ENCODE data around the gene TMEM25.
A peak's percentile ranks its signal among the peaks of the same experiment; 100 is the strongest.
"Not testable (repeated sequence)": the region's sequence is repeated elsewhere in the genome, so short reads cannot be mapped to it uniquely, and the experiment has no call there.

Gene TMEM25

GRCh38 chr11:118530180-118530682 lies 761 bp upstream of the TMEM25 start:
- peak overlapping the region; percentile 75 for H3K4me3 ChIP-seq (ENCODE audit: low read depth, low read length)
- no peak for DNase-seq (ENCODE audit: low read depth)

DNA sequence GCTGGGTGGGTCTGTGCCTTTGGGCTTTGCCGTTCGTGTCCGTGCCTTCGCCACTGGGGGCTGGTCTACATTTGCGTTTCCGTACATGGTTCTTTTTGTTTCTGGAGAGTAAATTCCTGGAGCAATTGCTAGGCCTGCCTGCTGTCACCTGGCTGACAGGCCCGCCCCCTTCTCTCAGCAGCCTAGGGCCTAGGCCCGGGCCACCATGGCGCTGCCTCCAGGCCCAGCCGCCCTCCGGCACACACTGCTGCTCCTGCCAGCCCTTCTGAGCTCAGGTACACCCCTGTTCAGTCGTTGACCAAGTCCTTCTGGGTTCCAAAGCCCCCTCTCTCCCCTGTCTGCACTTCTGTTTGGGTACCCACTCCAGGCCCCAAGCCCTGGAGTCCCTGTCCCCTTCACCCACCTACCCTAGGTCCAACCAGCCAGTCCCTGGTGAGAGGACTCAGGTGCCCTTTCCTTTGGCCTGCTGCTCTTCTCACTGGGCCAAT lies 649 bp downstream of the TMEM25 start:
- peak overlapping the region; percentile 75 for H3K4me3 ChIP-seq (ENCODE audit: low read depth, low read length)
- DNase-seq (ENCODE audit: low read depth) = no peak

DNA sequence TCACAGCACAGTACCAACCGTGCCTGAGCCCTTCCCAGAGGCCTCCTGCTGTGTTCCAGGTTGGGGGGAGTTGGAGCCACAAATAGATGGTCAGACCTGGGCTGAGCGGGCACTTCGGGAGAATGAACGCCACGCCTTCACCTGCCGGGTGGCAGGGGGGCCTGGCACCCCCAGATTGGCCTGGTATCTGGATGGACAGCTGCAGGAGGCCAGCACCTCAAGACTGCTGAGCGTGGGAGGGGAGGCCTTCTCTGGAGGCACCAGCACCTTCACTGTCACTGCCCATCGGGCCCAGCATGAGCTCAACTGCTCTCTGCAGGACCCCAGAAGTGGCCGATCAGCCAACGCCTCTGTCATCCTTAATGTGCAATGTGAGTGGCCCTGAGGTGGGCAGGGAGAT lies 1.1 kb downstream of the TMEM25 start:
- peak overlapping the region; percentile 75 for H3K4me3 ChIP-seq (ENCODE audit: low read depth, low read length)
- no peak for DNase-seq (ENCODE audit: low read depth)

GRCh38 chr11:118532852-118533768 lies 2.1 kb downstream of the TMEM25 start:
- H3K4me3 ChIP-seq (ENCODE audit: low read depth, low read length) = no peak overlapping the region
- no peak for DNase-seq (ENCODE audit: low read depth)

DNA sequence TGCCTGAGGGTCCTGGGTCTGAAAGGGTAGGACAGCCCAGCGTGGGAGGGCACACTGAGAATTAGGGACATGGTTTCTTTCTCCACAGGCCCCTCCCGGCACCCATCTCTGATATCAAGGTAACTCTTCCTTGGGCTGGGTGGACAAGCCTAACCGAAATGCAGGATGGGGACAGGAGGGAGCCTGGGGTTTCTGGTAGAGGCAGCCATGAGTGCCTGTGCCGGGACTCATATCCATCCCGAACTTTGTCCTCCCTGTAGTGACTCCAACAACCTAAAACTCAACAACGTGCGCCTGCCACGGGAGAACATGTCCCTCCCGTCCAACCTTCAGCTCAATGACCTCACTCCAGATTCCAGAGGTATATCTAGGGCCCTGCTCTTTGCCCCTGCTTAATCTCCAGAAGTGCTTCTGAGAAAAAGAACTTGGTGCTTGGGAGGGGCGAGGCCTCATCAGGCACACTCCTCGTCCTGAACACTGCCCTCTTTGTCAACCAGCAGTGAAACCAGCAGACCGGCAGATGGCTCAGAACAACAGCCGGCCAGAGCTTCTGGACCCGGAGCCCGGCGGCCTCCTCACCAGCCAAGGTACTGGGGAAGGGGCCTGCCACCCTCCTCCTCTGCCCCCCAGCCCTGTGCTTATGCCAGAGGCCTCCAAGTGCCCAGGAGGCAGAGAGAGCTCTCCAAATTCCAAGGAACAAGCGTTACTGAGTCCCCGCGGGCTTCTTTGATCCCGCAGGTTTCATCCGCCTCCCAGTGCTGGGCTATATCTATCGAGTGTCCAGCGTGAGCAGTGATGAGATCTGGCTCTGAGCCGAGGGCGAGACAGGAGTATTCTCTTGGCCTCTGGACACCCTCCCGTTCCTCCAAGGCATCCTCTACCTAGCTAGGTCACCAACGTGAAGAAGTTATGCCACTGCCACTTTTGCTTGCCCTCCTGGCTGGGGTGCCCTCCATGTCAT lies 3.1 kb downstream of the TMEM25 start:
- DNase-seq (ENCODE audit: low read depth) = no peak
- H3K4me3 ChIP-seq (ENCODE audit: low read depth, low read length) = no peak overlapping the region

GRCh38 chr11:118535261-118535660 lies 4.3 kb downstream of the TMEM25 start:
- H3K4me3 ChIP-seq (ENCODE audit: low read depth, low read length) = no peak overlapping the region
- no peak for DNase-seq (ENCODE audit: low read depth)

DNA sequence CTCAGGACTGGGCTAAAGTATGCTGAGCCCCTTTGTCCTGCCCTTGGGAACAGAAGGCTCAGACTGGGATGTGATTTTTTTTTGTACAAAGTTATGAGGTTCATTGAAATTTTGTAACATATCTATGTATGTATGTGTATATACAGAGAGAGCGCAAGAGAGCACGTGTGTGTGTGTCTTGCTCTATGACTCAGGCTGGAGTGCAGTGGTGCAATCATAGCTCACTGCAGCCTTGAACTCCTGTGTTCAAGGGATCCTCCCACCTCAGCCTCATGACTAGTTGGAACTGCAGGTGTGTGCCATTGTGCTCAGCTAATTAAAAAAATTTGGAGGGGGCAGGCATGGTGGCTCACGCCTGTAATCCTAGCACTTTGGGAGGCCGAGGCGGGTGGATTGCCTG lies 5.7 kb downstream of the TMEM25 start:
- DNase-seq (ENCODE audit: low read depth) = no peak
- no peak overlapping the region for H3K4me3 ChIP-seq (ENCODE audit: low read depth, low read length)

- no peak for DNase-seq (ENCODE audit: low read depth)
- H3K4me3 ChIP-seq (ENCODE audit: low read depth, low read length) = no peak overlapping the region
These were observed 6.5 kb downstream of the TMEM25 start for GRCh38 chr11:118537409-118537980.

GRCh38 chr11:118544010-118544646 lies 13.1 kb downstream of the TMEM25 start:
- DNase-seq (ENCODE audit: low read depth) = no peak
- H3K4me3 ChIP-seq (ENCODE audit: low read depth, low read length) = no peak overlapping the region

DNA sequence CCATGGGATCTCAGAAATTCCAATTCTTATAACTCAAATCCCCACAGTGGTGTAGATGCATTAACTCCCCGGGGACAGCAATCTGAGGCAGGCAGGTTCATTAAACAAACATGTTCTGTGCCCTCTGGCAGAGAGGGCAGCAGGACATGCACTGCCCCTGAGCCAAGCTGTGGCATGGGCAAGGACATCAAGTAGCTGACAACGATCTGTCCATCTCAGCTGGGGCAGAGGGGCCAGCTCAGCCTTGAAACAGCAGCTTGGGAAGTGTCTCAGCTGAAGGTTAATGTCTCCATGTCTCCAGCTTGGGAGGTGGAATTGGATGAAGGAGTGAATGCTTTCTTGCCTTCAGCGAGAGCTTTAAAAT lies 13.6 kb downstream of the TMEM25 start:
- H3K4me3 ChIP-seq (ENCODE audit: low read depth, low read length) = no peak overlapping the region
- no peak for DNase-seq (ENCODE audit: low read depth)

DNA sequence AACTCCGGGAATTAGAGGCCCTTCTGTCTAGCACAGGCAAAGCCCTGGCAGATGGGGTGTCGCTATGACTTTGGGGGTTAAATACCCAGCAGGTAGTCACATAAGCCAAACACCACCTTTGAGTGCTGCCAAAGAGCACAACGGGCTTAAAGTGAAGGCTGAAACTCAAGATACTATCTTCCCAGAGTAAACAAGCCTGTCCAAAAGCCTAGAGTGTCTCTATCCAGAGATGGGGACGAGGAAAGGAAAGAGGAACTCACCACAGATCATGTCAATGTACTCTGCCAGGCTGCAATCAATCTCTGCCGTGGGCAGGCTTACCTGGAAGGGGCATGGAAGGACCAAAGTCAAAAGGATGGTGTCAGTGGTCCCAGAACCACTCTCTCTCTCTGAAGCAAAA lies 14.5 kb downstream of the TMEM25 start:
- DNase-seq (ENCODE audit: low read depth) = no peak
- no peak overlapping the region for H3K4me3 ChIP-seq (ENCODE audit: low read depth, low read length)

DNA sequence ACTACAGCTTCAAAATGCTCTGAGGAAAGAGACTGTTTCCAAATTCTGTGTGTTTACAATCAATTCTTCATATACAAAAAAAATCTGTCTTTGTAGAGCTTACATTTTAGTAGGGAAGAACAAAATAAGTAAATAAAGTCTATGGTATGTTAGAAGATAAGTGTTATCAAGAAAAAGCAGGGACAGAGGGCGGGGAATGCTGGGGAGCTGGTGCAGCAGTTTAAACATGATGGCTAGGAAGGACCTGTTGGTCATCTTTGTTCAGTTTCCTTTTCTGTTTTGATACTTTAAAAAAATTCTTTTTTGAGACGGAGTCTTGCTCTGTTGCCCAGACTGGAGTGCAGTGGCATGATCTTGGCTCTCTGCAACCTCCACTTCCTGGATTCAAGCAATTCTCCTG lies 16.1 kb downstream of the TMEM25 start:
- DNase-seq (ENCODE audit: low read depth) = no peak
- no peak overlapping the region for H3K4me3 ChIP-seq (ENCODE audit: low read depth, low read length)

- no peak overlapping the region for H3K4me3 ChIP-seq (ENCODE audit: low read depth, low read length)
- no peak for DNase-seq (ENCODE audit: low read depth)
These were observed 21.3 kb downstream of the TMEM25 start for GRCh38 chr11:118552341-118552740.

GRCh38 chr11:118560806-118561205 lies 29.8 kb downstream of the TMEM25 start:
- no peak overlapping the region for H3K4me3 ChIP-seq (ENCODE audit: low read depth, low read length)
- DNase-seq (ENCODE audit: low read depth) = no peak

DNA sequence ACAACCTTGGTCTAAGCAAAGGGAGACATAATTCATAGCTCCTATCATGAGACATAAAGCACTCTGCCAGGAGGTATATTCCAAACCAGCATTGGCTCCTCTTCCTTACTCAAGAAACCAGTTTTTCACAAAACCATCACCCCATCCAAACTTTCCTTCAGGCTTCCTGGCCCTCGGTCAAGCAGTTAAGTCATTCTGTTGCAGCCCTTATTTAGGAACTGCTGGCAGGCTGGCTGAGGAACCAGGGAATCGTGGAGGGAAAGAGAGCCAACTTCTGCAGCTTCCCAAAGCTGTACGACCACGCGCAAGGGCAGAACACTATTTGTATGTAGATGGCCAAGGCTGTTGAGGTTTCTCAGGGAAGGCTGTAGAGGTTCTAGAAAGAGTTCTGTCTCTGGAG lies 34.1 kb downstream of the TMEM25 start:
- DNase-seq (ENCODE audit: low read depth) = no peak
- H3K4me3 ChIP-seq (ENCODE audit: low read depth, low read length) = peak overlapping the region; percentile 79

GRCh38 chr11:118569670-118570069 lies 38.7 kb downstream of the TMEM25 start:
- H3K4me3 ChIP-seq (ENCODE audit: low read depth, low read length) = no peak overlapping the region

GRCh38 chr11:118570787-118571186 lies 39.8 kb downstream of the TMEM25 start:
- no peak for DNase-seq (ENCODE audit: low read depth)

More at GRCh38 chr11:118569670-118570069, 38.7 kb downstream of the TMEM25 start:
- no peak for DNase-seq (ENCODE audit: low read depth)

GRCh38 chr11:118571701-118572060 lies 40.7 kb downstream of the TMEM25 start:
- not testable (repeated sequence) for DNase-seq (ENCODE audit: low read depth)
- H3K4me3 ChIP-seq (ENCODE audit: low read depth, low read length) = peak overlapping the region; percentile 96

More at GRCh38 chr11:118570787-118571186, 39.8 kb downstream of the TMEM25 start:
- no peak overlapping the region for H3K4me3 ChIP-seq (ENCODE audit: low read depth, low read length)
